HG02623 (cell line): ENCODE data around the gene DLG2.

Experiments
- ATAC-seq: cut with Tn5 transposase; IDR thresholded peaks from one replicate; pipeline ENCODE4 v1.9.1; 2021; ENCODE audit warnings: moderate library complexity; ENCODE audit not compliant: unreplicated experiment

The DLG2 gene

DNA sequence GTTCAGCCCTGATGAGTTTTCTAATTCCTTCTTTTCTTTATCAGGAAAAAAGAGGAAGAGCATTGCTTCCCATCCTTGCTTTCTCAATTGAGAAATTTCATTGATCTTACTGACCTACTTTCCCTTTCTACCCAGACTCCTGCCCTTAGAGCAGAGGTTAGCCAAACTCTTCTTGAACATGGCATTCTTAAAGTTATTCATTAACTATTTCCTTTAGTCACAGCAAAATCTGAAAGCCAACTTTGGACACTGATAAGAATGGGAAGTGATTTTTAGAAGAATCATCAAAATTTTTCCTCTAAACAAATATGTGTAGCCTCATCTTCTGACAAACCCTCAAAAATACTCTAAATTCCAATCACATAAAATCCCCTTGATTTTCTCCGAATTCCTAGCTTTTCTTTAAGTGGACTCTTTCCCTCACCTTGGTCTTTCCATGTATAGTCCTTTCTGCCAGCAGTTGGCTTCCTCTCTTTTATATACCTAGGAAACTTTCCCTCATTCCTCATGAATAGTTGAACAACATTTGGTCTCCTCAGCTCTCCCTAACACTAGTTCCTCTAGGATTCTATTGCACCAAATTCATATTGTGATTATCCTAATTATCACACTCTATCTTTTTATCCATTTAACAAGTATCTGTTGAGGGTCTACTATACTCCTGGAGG, 1774.2 kb downstream of the DLG2 start:
- ATAC-seq: no peak

DNA sequence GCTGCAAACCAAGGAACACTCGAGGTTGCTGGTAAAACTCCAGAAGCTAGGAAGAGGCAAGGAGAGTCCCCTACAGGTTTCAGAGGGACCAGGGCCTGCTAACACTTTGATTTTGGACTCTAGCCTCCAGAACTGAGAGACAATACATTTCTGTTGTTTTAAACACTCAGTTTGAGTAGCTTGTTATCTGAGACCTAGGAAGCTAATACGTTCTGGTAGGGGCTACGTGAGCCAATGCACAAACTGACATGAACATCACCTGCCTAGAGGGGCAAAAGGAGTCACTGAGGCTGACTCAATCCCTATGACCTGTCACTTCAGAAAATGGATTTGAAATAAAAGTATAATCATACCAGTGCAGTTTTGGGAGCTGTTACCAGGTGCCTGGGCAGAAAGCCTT, 1775.1 kb downstream of the DLG2 start:
- no peak for ATAC-seq

DNA sequence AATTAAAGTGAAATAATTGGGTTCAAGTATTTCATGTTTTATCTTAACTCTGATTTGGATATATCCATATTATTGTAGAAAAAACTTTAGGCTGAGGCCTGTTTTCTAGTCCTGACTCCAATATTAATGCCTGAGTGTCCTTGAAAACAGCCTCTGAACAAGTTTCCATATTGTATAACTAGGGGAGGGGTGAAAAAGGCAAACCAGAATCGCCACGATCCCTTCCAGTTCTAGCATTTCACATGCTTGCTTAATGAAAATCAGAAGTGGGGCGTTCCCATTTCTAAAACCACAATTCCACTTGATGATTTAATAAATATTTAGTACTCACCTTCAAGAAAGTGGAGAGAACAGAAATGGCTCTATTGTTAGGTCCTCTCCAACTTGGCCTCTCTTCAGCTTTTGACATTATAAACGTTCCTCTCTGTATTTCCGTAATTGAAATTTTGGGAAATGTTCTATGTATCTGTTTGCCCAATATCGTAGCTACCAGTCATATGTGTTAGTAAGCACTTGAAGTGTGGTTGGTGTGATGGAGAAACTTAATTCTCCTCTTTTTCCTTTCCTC, 1779.6 kb downstream of the DLG2 start:
- ATAC-seq: no peak

DNA sequence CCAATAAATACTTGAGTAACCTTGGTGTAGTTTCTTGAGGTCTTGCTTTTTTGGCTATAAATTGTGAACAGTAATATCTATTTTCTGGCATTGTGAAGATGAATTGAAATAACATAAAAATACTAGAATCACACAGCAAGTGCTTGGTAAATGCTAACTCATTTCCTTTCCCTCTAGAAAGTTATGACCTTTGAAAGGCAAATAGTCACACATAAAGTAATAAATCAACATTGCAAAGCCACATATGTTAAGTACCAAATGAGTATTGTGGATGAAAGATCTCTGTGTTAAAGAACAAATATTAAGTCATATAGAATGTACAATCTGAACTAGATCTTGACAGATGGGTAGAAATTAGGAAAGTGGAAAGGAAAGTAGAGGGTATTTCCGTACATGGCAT, 1781.3 kb downstream of the DLG2 start:
- ATAC-seq: no peak

DNA sequence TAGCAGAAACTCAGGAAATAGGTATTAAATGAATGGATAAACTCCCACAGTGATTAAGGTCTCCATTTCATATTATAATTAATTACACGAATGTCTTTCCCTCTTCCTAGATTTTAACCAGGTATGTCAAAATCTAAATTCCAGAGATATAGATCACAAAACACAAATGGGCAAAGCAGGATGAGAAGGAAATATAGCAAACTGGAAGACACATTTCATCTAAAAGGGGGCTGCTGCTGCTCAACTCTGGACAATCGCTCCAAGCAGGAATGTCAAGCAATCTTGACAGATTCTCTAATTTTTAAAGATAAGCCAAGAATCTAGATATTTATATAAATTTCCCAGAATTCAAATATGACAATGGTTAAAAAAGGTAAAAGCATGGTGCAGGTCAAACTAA, 1786.8 kb downstream of the DLG2 start:
- no peak for ATAC-seq

DNA sequence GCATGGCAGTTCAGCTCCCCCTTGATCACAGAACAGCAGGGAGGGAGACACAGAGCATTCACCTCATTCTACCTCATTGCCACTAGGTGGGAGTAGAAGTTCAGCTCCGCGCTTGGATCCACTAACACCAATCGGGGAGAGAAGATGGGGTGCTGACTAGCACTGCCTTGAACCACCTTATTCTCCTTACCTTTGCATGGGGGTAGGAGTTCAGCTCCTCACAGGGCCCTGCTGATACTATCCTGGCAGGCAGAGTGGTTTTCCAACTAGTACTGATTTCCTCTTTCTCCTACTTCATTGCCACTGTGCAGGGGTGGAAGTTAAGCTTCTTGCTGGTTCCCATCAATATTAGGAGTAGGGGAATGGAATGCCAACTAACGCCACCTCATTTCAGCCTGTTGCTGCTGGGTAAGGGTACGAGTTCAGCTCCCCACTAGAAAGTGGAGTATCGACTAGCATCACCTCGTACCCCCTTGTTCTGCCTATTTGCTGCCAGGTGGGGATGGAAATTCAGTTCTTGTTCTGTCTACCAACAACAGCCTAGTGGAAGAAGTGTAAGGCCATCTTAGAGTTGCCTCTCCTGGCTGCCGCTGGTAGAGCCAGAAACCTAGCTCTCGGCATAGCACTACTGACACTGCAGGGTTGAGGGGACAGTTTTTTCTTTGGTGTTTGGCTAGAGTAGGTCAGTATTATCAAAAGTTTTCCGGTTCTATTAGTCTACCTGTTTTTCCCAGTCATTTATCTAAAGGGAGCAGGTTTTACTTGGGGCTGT, 1790.1 kb downstream of the DLG2 start:
- ATAC-seq: peak; percentile 77

DNA sequence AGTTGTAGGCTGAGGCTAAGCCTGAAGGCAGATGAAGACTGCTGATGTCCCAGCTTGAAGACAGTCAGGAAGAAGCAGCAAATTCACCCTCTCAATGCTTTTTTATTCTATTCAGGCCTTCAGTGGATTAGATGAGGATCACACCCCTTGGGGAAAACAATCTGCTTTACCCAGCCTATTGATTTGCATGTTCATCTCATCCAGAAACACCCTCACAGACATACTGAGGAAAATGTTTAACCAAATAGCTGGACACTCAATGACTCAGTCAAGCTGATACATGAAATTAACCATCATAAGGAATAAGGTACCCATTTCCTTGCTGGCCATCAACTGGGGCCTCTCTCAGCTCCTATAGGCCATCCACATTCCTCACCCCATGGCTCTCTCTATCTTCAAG, 1791.1 kb downstream of the DLG2 start:
- no peak for ATAC-seq

DNA sequence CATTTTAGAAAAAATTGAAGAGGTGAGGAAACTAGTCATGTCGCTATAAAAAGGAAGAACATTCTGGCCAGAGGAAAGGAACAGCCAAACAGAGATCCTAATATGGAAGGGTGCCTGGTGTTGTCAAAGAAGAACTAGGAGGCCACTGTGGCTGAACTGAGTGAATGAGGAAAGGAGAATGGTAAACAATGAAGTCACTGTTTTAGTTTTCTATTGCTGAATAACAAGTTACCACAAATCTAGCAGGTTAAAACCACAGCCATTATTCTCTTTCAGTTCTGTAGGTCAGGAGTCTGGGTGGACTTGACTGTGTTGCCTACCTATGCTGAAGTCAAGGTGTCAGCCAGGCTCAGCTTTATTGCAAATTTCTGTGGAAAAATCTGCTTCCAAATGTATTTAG, 1791.7 kb downstream of the DLG2 start:
- ATAC-seq: peak; percentile 75

DNA sequence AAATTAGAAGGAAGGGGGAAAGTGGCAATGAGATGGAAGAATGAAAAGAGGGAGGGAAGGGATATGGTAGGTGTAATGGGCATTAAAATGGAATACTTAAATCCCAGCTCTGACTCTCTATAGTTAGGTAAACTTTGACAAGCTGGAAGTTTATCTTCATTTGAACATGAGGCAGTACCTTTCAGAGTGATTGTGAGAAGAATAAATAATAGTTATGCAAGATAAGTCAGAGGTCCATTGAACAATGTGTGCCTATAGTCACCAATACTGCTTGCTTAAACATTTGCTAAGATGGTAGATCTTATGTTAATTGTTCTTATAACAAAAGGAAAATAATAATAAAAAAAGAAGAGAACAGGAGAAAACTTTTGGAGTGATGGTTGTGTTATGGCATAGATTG, 1795.2 kb downstream of the DLG2 start:
- no peak for ATAC-seq

DNA sequence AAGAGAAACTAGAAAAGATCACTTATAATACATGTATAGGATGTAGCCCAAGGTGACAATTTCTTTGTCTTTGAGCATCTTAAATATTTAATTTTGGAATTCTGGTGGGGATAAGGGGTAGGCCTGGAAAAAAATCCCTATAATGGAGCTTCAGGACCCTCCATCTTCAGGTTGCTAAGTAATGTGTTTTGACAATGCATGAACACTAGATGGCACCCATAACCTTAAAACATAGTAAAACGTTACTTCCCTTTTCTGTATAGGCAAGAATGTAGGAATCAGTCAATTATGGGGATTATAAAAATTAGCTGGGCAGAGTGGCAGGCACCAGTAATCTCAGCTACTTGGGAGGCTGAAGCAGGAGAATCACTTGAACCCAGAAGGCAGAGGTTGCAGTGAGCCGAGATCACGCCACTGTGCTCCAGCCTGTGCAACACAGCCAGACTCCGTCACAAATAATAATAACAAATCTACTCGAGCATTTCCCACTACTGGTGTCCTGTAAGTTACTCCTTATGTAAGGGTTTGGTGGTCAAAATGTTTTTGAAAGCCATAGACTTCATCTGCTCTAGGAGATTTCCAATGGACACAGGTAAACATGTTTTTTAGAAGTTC, 1799.1 kb downstream of the DLG2 start:
- peak; percentile 77 for ATAC-seq

DNA sequence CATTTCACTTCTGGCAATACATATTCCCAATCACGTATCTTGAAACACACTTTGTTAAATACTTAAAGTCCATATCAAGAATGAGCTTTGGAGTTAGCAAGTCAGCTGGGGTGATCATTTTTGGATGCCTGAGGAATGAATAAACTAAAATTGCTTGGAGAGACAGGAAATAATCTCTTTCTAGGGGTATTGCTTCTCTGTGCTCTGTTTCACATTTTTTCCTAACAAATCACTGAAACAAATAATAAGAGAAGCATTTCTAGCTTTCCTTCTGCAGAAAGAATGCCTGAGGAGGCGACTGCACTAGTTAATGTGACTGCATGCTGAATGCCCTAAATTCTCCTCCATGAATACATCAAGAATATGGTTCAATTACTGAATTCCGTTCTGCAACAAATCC, 1799.6 kb downstream of the DLG2 start:
- no peak for ATAC-seq

DNA sequence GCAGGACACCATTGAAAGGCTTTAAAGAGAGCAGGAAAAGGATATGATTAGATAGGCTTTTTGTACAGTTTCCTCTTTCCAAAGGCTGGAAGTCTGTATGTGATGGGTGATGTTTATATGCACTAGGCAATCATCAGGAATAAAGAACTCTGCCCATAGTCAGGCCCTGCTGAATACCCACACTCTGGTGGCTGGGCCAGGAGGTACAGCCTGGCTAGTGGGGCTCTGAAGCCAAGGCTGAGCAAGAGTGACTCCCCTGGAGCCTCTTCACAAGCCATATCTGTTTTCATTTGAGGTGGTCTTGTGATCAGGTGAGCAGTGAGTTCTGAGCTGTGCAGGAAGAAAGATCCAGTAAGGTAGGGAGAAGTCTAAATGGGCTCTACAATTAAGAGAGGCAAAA, 1801.1 kb downstream of the DLG2 start:
- no peak for ATAC-seq

DNA sequence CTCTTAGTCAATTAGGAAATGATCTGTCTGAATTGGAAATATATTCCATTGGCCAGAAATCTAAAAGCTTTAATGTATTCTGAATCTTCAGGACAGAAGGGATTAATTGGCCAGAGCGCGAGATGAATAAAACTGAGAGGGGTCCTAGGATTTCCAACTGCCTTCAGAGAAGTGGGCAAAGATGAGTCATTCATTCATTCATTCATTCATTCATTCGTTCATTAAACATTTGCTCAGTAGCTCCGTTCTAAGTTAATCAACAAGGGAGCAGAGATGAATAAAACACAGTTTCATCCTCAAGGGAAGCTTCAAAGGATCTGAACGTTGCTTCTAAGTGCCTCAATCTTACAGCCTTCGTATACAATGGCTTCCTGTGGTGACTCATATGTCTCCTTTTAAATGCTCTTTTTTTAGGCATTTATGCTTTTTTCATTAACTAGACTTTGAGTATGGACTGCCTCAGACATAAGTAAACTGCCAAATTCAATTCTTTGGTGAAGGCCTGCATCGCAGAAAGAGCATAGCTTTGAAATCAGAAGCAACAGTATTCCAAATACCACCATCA, 1803.6 kb downstream of the DLG2 start:
- ATAC-seq: no peak

DNA sequence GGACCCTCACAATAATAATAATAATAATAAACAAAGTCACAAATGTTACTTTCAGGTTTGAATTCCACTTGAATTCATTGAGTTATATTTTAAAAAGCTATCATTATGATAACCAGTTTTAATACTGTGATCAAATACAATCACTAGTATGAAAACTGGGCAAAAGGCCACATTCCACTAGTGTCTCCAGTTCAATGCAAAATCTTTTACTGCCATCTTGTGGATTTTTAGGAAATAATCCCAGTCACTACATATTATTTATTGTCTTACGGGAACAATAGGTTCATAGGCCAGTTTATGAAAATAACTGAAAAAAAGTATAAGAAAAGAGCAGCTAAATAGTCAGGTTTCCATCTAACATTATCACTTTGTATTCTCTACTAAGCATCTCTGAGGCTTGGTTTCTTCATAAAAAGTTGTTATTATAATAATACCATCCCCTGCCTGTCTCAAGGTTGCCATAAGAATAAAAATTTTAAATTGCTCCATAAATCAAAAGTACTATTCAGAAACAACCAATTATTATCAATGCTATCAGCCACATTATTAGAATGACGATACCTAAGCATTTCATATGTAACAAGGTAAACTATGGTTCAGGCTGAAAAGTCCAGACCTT, 1807.1 kb downstream of the DLG2 start:
- ATAC-seq: no peak

DNA sequence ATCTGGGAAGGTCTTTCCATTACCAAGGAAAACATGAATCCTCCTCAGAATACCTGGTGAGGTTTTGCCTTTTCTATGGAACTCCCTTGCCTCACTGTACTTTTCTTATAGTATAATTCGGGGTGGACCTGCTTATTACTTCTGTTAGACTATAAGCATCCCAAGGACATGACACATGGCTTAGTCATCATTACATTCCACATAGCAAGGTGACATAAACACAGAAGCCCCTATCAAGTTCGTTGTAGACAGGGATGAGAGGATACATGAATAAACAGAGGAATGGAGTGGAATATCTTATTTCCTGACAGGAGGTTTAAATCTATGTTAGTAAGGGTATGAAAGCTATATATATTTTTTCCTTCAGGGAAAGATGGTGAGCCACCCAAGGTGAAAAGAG, 1808.8 kb downstream of the DLG2 start:
- ATAC-seq: no peak

DNA sequence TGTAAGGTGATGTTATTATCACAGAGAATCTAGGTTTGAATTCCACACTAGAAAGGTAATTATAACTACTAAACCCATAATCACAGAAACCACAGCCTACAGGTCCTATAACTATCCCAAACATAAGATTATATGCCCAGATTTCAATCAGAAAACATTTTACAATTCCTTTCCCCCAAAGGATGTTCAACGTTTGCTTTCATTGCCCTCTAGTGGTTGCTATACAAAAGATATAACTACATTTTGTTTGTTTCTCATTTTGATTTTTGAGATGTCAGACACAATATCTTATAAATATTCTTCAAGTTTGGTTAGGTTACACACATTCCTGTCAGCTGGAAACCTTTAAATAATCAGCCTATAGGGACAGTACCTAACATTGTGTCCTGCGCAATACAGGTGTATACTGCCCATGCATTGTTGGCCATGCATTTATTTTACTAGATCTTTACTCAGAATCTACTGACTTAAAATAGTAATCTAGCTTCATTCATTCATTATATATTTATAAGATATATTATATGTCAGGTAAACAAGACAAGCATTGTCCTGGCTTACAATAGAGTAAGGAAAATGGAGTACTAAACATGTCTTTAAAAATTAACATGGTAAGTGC, 1810.5 kb downstream of the DLG2 start:
- no peak for ATAC-seq

DNA sequence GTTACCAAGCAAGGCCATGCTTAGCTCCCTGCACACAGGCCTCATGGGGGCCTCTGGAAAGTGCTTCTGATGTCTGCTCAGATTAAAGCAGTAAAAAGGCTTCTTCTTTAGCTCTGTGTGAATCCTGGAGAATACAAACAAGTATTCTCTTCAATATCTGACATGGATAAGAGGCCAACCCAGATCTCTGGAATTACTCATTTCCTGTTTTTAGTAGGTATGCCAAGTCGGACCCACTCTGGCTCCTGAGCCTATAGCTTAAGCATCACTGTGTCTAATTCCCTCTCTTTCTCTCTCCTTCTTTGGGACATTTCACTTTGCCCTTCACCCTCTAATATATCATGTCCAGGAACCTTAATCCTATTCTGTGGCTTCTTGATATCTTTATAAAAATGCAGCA, 1811.4 kb downstream of the DLG2 start:
- no peak for ATAC-seq

DNA sequence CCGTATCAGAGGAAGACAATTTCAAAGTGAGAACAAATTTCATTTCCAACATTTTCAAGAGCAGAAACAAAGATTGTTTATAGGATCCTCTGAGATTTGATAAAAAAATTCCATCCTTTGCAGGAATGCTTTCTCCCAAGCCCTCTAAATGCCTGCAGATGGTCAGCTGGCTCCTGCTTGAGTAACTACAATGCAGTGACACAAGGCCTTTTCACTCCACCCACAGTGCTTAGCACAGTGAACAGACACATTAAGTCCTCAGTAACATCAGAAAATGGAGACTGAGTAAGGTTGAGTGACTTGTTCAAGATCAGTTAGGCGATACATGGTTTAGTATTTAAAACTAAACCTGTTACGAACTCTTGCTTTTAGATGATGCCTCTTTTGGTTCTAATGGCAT, 1813.8 kb downstream of the DLG2 start:
- no peak for ATAC-seq

DNA sequence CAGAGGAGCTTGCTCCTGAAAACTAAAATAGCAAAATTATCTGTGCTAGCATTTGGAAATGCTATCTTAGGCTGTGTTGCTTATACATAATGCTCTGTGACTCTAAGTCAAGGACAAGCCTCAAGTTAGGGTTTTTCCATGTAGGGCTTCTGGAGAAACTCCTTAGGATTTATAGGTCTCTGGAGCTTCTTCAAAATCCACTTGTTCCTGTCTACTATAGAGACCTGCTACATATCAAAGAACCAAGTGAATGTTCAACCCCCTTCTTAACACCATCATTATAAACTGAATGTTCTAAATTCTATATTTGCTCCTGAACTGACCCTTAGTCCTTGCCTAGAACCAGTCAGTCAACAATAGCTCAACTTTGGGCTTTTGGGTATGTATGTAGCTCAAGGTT, 1817.9 kb downstream of the DLG2 start:
- ATAC-seq: no peak

DNA sequence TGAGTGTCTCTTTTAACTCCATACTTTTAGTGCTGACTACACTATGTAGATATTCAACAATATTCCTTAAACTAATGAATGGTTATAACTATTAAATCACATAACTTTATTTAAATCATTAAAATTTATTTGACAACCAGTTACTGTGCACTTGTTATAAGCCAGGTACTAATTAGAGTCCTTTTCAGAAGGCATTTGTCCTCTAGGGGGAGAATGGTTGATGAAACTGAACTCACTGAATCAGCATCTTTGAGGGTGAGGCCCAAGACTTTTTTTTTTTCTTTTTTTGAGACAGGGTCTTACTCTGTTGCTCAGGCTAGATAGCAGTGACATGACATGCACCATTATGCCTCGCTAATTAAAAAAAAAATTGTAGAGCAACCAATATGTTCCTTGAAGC, 1825.3 kb downstream of the DLG2 start:
- no peak for ATAC-seq

DNA sequence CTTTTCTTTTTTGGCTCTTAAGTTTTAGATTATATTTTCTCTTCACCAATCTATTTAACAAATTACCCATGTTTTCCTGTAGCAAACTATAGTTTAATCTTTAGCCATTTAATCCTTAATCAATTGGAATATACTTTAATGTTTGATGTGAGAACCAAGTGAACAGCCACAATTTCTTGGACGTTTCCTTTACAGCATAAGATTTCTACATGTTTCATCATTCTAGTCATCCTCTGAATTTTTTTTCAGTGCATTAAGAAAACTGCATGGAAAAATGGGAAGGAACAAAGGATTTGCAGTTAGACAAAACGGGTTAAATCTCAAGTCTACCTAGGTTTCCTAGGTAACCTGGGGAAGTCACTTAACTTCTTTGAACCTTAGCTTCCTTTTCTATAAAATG, 1833.8 kb downstream of the DLG2 start:
- no peak for ATAC-seq
